H9 (cell line): ENCODE results near the gene DLEC1. TPM values are rescaled to one million over a fixed set of nuclear protein-coding genes. Genes with fewer than 3 reads are reported as not detected.

Source experiments
- DNase-seq: peaks from one replicate; pipeline ENCODE4 v3.0.0-alpha.2; 2017
- H2AFZ ChIP-seq: one replicate; pipeline ENCODE4 v1.6.1; 2013; ENCODE audit warnings: mild to moderate bottlenecking, low read length, control low read depth, moderate library complexity
- H2AK5ac ChIP-seq: 2 replicates; pipeline ENCODE4 v1.6.1; 2013; ENCODE audit warnings: low read length, control low read depth, mixed read lengths; ENCODE audit not compliant: insufficient read length
- H2BK120ac ChIP-seq: one replicate; pipeline ENCODE4 v1.6.1; 2013; ENCODE audit warnings: low read depth, mild to moderate bottlenecking, low read length, control low read depth, inconsistent platforms; ENCODE audit not compliant: poor library complexity, severe bottlenecking
- H2BK12ac ChIP-seq: 2 replicates; pipeline ENCODE4 v1.6.1; 2013; ENCODE audit warnings: low read length, control low read depth, mixed read lengths, low read depth; ENCODE audit not compliant: insufficient read length
- H2BK15ac ChIP-seq: 2 replicates; pipeline ENCODE4 v1.6.1; 2013; ENCODE audit warnings: low read depth, low read length, control low read depth
- H2BK20ac ChIP-seq: one replicate; pipeline ENCODE4 v1.6.1; 2013; ENCODE audit warnings: low read depth, mild to moderate bottlenecking, low read length, control low read depth, inconsistent platforms; ENCODE audit not compliant: poor library complexity, severe bottlenecking
- H2BK5ac ChIP-seq: 2 replicates; pipeline ENCODE4 v1.6.1; 2013; ENCODE audit warnings: low read length, control low read depth, mixed read lengths; ENCODE audit not compliant: insufficient read length
- H3K14ac ChIP-seq: 2 replicates; pipeline ENCODE4 v1.6.1; 2013; ENCODE audit warnings: low read length, control low read depth; ENCODE audit not compliant: insufficient read depth
- H3K18ac ChIP-seq: 2 replicates; pipeline ENCODE4 v1.6.1; 2013; ENCODE audit warnings: low read depth, mild to moderate bottlenecking, mixed read lengths, low read length, control low read depth; ENCODE audit not compliant: insufficient read length
- H3K23ac ChIP-seq: 2 replicates; pipeline ENCODE4 v1.6.1; 2013; ENCODE audit warnings: low read length, control low read depth, mixed read lengths, low read depth; ENCODE audit not compliant: insufficient read length
- H3K23me2 ChIP-seq: 2 replicates; pipeline ENCODE4 v1.6.1; 2013; ENCODE audit warnings: low read depth, mild to moderate bottlenecking, mixed read lengths, low read length, control low read depth; ENCODE audit not compliant: insufficient read length, poor library complexity, severe bottlenecking
- H3K27ac ChIP-seq: 2 replicates; pipeline ENCODE4 v1.5.1; 2013; ENCODE audit warnings: low read length, control low read depth, mixed read lengths, low read depth; ENCODE audit not compliant: insufficient read length
- H3K27me3 ChIP-seq: 2 replicates; pipeline ENCODE4 v1.6.1; 2013; ENCODE audit warnings: low read length, control low read depth, inconsistent platforms; ENCODE audit not compliant: insufficient read depth
- H3K4ac ChIP-seq: 2 replicates; pipeline ENCODE4 v1.6.1; 2013; ENCODE audit warnings: low read depth, mild to moderate bottlenecking, control low read depth, inconsistent platforms, low read length, moderate library complexity
- H3K4me1 ChIP-seq: 2 replicates; pipeline ENCODE4 v1.6.1; 2013; ENCODE audit warnings: low read length, control low read depth, inconsistent platforms; ENCODE audit not compliant: insufficient read depth
- H3K4me2 ChIP-seq: 2 replicates; pipeline ENCODE4 v1.6.1; 2013; ENCODE audit warnings: low read length, control low read depth, mixed read lengths; ENCODE audit not compliant: insufficient read length, insufficient read depth
- H3K56ac ChIP-seq: 2 replicates; pipeline ENCODE4 v1.6.1; 2013; ENCODE audit warnings: low read depth, mild to moderate bottlenecking, mixed read lengths, low read length, control low read depth; ENCODE audit not compliant: insufficient read length
- H3K79me1 ChIP-seq: 2 replicates; pipeline ENCODE4 v1.6.1; 2013; ENCODE audit warnings: low read depth, mild to moderate bottlenecking, moderate library complexity, low read length, control low read depth, inconsistent platforms; ENCODE audit not compliant: insufficient read depth, poor library complexity, severe bottlenecking
- H3K79me2 ChIP-seq: 2 replicates; pipeline ENCODE4 v1.6.1; 2013; ENCODE audit warnings: low read length, control low read depth, inconsistent platforms; ENCODE audit not compliant: insufficient read depth
- H3K9ac ChIP-seq: 2 replicates; pipeline ENCODE4 v1.6.1; 2013; ENCODE audit warnings: low read length, control low read depth, mixed read lengths; ENCODE audit not compliant: insufficient read length; ENCODE audit errors: extremely low read depth
- H3K9me3 ChIP-seq: one replicate; pipeline ENCODE4 v1.6.1; 2013; ENCODE audit warnings: low read depth, low read length, inconsistent platforms; ENCODE audit not compliant: control insufficient read depth
- H3T11ph ChIP-seq: one replicate; pipeline ENCODE4 v1.6.1; 2013; ENCODE audit warnings: mild to moderate bottlenecking, low read length, control low read depth, inconsistent platforms
- H4K20me1 ChIP-seq: one replicate; pipeline ENCODE4 v1.6.1; 2013; ENCODE audit not compliant: control insufficient read depth, insufficient read length, insufficient read depth
- H4K5ac ChIP-seq: 2 replicates; pipeline ENCODE4 v1.6.1; 2013; ENCODE audit warnings: low read depth, mild to moderate bottlenecking, mixed read lengths, low read length, control low read depth; ENCODE audit not compliant: insufficient read length
- H4K8ac ChIP-seq: replicated peaks from 2 replicates; pipeline ENCODE4 v1.6.1; 2013; ENCODE audit warnings: low read length, control low read depth, mixed read lengths, low read depth; ENCODE audit not compliant: insufficient read length
- H4K91ac ChIP-seq: 2 replicates; pipeline ENCODE4 v1.6.1; 2013; ENCODE audit warnings: low read depth, mild to moderate bottlenecking, moderate library complexity, mixed read lengths, low read length, control low read depth; ENCODE audit not compliant: insufficient read length
- H3K27ac Mint-ChIP-seq, 3 experiments: 2 replicates in 2 of 3; 3 replicates in 1 of 3; pipeline ENCODE4 v1.8.0; 2020 to 2021; ENCODE audit warnings: mixed read lengths in 3 of 3, mild to moderate bottlenecking in 1 of 3, moderate library complexity in 1 of 3
- H3K27me3 Mint-ChIP-seq: 2 replicates; pipeline ENCODE4 v1.8.0; 2021; ENCODE audit warnings: low read depth, mild to moderate bottlenecking, moderate library complexity, mixed read lengths
- H3K36me3 Mint-ChIP-seq, 3 experiments: 2 replicates in 2 of 3; 3 replicates in 1 of 3; pipeline ENCODE4 v1.8.0; 2020 to 2021; ENCODE audit warnings: low read depth in 3 of 3, mixed read lengths in 3 of 3; ENCODE audit not compliant: insufficient read depth in 1 of 3
- H3K4me1 Mint-ChIP-seq, 2 experiments: 2 replicates each; pipeline ENCODE4 v1.8.0; 2020; ENCODE audit warnings: mixed read lengths in 2 of 2
- H3K4me3 Mint-ChIP-seq, 2 experiments: 2 replicates in 1 of 2; 3 replicates in 1 of 2; pipeline ENCODE4 v1.8.0; 2020 to 2021; ENCODE audit warnings: mild to moderate bottlenecking in 2 of 2, mixed read lengths in 2 of 2, moderate library complexity in 1 of 2
- H3K9me3 Mint-ChIP-seq, 2 experiments: 2 replicates in 1 of 2; 3 replicates in 1 of 2; pipeline ENCODE4 v1.8.0; 2020; ENCODE audit warnings: mild to moderate bottlenecking in 2 of 2, mixed read lengths in 2 of 2, moderate library complexity in 1 of 2
- WGBS: extraction: QIAGEN DNeasy Blood & Tissue Kit; methylation state at CpG from one replicate; pipeline ENCODE4 v1.1.7; 2013; ENCODE audit warnings: missing lambda C conversion rate, low lambda C conversion rate, mixed read lengths; ENCODE audit not compliant: insufficient read length; ENCODE audit errors: extremely low coverage; 5-methylcytosine and 5-hydroxymethylcytosine counted together
- total RNA-seq: library from RNA; stranded (reverse); gene quantifications from 2 replicates; pipeline ENCODE4 v1.2.1, GENCODE V29; 2021
- TF ChIP-seq, protein P1 (sequence below): fragments of 200-600 bp; sonication (generic); conservative IDR thresholded peaks from 3 replicates; pipeline ENCODE4 v1.8.0; 2021; ENCODE audit warnings: antibody characterized with exemption, mild to moderate bottlenecking

The DLEC1 gene
- total RNA-seq, 1 experiment from 2014 or later: 2.1 TPM

DNA sequence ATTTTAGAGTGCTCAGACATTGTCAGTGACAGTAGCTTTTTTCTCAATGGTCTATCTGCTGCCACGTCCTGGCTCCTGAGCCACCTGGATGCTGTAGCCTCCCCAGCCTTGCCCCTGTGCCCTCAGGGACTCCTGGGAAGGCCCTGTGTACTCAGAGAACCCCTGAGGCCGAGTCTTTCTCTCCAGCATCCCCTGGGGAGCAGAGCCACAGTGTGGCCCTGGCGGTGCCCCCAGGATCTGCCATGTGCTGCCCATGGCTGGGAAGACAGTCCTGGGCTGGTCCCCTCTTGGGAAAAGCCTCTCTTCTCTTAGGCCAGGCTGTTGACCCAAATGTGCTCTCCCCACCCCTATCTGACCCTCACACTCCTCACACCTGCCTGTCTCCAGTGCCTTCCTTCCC, 104.5 kb downstream of the DLEC1 start:
- H3K4ac ChIP-seq: no peak overlapping the region

More for the DNA sequence above, 104.5 kb downstream of the DLEC1 start:
- H2BK20ac ChIP-seq: no peak overlapping the region
- H2AFZ ChIP-seq: no peak overlapping the region
- H4K20me1 ChIP-seq: no peaks in the 10 kb centered on the region
- DNase-seq: no peak
- no peak overlapping the region for H3K56ac ChIP-seq
- H3K23ac ChIP-seq: no peak overlapping the region
- H3K4me3 Mint-ChIP-seq: no peak overlapping the region
- no CpG with 5 or more reads among the region's 3 CpGs for WGBS
- no peaks in the 10 kb centered on the region for H3K79me1 ChIP-seq
- H3K4me1 ChIP-seq: peaks cover 4% of the 10 kb centered on the region; the same call in 1 of the 2 replicates
- no peak overlapping the region for H3K4me2 ChIP-seq
- peaks cover 8 to 11% of the 10 kb centered on the region in 2 experiments; a peak in 4 of 5 replicates for H3K9me3 Mint-ChIP-seq
- H3K9ac ChIP-seq: no peak overlapping the region
- H3K9me3 ChIP-seq: no peaks in the 10 kb centered on the region
- TF ChIP-seq, protein P1, sequence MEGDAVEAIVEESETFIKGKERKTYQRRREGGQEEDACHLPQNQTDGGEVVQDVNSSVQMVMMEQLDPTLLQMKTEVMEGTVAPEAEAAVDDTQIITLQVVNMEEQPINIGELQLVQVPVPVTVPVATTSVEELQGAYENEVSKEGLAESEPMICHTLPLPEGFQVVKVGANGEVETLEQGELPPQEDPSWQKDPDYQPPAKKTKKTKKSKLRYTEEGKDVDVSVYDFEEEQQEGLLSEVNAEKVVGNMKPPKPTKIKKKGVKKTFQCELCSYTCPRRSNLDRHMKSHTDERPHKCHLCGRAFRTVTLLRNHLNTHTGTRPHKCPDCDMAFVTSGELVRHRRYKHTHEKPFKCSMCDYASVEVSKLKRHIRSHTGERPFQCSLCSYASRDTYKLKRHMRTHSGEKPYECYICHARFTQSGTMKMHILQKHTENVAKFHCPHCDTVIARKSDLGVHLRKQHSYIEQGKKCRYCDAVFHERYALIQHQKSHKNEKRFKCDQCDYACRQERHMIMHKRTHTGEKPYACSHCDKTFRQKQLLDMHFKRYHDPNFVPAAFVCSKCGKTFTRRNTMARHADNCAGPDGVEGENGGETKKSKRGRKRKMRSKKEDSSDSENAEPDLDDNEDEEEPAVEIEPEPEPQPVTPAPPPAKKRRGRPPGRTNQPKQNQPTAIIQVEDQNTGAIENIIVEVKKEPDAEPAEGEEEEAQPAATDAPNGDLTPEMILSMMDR: no peak
- H3K27me3 Mint-ChIP-seq: peaks cover 2% of the 10 kb centered on the region
- H3K79me2 ChIP-seq: no peaks in the 10 kb centered on the region
- peaks cover 15 to 18% of the 10 kb centered on the region in 2 experiments for H3K4me1 Mint-ChIP-seq
- H2BK5ac ChIP-seq: no peak overlapping the region
- H3K23me2 ChIP-seq: peaks cover 7% of the 10 kb centered on the region
- H2BK12ac ChIP-seq: no peak overlapping the region
- no peak overlapping the region for H4K91ac ChIP-seq
- H3K18ac ChIP-seq: no peak overlapping the region
- no peak overlapping the region for H3K27ac Mint-ChIP-seq
- H2BK15ac ChIP-seq: no peak overlapping the region
- H3T11ph ChIP-seq: no peak overlapping the region
- H3K27ac ChIP-seq: no peak overlapping the region
- H4K8ac ChIP-seq: no peak overlapping the region
- no peaks in the 10 kb centered on the region for H3K27me3 ChIP-seq
- peaks cover 16 to 29% (median 23%) of the 10 kb centered on the region in 3 experiments; a peak in 6 of 7 replicates for H3K36me3 Mint-ChIP-seq
- H3K14ac ChIP-seq: no peak overlapping the region
- H2AK5ac ChIP-seq: no peak overlapping the region
- H2BK120ac ChIP-seq: no peak overlapping the region
- H4K5ac ChIP-seq: no peak overlapping the region
